Psoas muscle (tissue), 8 donors: Measurements from ENCODE around the gene LRIT1. TPM values are rescaled to one million over a fixed set of nuclear protein-coding genes. Genes with fewer than 3 reads are reported as not detected.

ENCODE experiments used
- ATAC-seq, 4 donors: fragments of 200-7000 bp; cut with Tn5 transposase; one replicate each; pipeline ENCODE4 v1.9.1; 2020; ENCODE audit warnings: moderate library complexity in 3 of 4, mild to moderate bottlenecking in 2 of 4
- DNase-seq, 2 donors: peaks; one replicate each; pipeline ENCODE4 v3.0.0-alpha.2; 2020
- H3K27ac ChIP-seq: fragments of 200-600 bp; one replicate; pipeline ENCODE4 v1.8.0; 2022
- H3K27me3 ChIP-seq, 3 donors: fragments of 200-600 bp in 1 of 3; one replicate each; pipeline versions ENCODE4 v1.6.1 to v1.8.0; 2013 to 2022; ENCODE audit warnings: low read length in 2 of 3, mild to moderate bottlenecking in 2 of 3, moderate library complexity in 1 of 3; ENCODE audit not compliant: insufficient read depth in 3 of 3
- H3K36me3 ChIP-seq, 2 donors: fragments of 200-600 bp in 1 of 2; one replicate each; pipeline versions ENCODE4 v1.6.1 to v1.8.0; 2013 to 2022; ENCODE audit warnings: low read depth in 1 of 2, mild to moderate bottlenecking in 1 of 2, moderate library complexity in 1 of 2; ENCODE audit not compliant: insufficient read depth in 1 of 2
- H3K4me1 ChIP-seq: fragments of 200-600 bp; one replicate; pipeline ENCODE4 v1.8.0; 2022
- H3K4me3 ChIP-seq: fragments of 200-600 bp; one replicate; pipeline ENCODE4 v1.8.0; 2022; ENCODE audit warnings: mild to moderate bottlenecking
- H3K9me3 ChIP-seq: fragments of 200-600 bp; one replicate; pipeline ENCODE4 v1.8.0; 2022
- CTCF ChIP-seq: fragments of 200-600 bp; IDR thresholded peaks from one replicate; pipeline ENCODE4 v1.8.0; 2022; ENCODE audit warnings: antibody characterized with exemption
- WGBS, 3 donors: extraction: QIAGEN DNeasy Blood & Tissue Kit; methylation state at CpG; one replicate each; pipeline versions ENCODE4 v1.1.6 to v1.1.7; 2013; 5-methylcytosine and 5-hydroxymethylcytosine counted together
- intact Hi-C, 2 donors: fragments of 100-400 bp; cut with DNase I; formaldehyde crosslinking; loops; one replicate each; pipeline versions ENCODE4 v1.11.0 to v1.14.2; 2022
- polyA plus RNA-seq, 3 donors: library from polyadenylated mRNA; stranded (reverse); fragments of 200-250 nt; gene quantifications; one replicate each; pipeline ENCODE4 v1.2.3, GENCODE V29; 2013
- total RNA-seq, 4 donors: library from RNA; stranded (reverse); fragmentation: NEBNext Ultra II Directional in 2 of 4; extraction: Animal tissue kit (Norgen Biotek cat#: 25700) in 2 of 4; gene quantifications; one replicate each; pipeline versions ENCODE4 v1.2.1 to v1.2.4, GENCODE V29; 2021 to 2023
- donor health status: healthy with polysubstance abuse.
- donor health status: DM: no; HTN: no; CAD: no; lungs with moderate emphysema.
- donor health status: Bipolar disorder and iron deficiency.
- donor health status: healthy.
- donor health status: DM: yes; HTN: yes; CAD: no.
- donor health status: DM: no; HTN: no; CAD: no.
- donor health status: DM: no; HTN: no; CAD: no.
- donor health status: DM: yes; HTN: yes; CAD: no.

LRIT1 gene
- total and polyA plus RNA-seq, 7 donors, result not detected

- Histone ChIP-seq H3K9me3 (no peaks in the 10 kb centered on the region), H3K27me3 (peaks cover 0 to 2% (median 2%) of the 10 kb centered on the region in 3 donors), H3K27ac (no peak overlapping the region), H3K4me1 (no peaks in the 10 kb centered on the region), H3K4me3 (no peak overlapping the region), H3K36me3 (no peaks in the 10 kb centered on the region)
- whole genome bisulfite sequencing, 3 donors, result 61 to 72% (median 67%) methylated on average over 4 of the region's 4 CpGs
- TF ChIP-seq CTCF, result no peak
- ATAC-seq (no peak), DNase-seq (no peak)
- intact Hi-C loops, result no loop called here
Observed at GRCh38 chr10:84184517-84184916, 56.8 kb downstream of the LRIT1 start.

GRCh38 chr10:84181631-84182030 lies 59.7 kb downstream of the LRIT1 start:
- 71 to 93% (median 84%) methylated on average over 5 of the region's 5 CpGs for WGBS, 3 donors
- Histone ChIP-seq H3K4me3 (no peak overlapping the region), H3K36me3 (no peaks in the 10 kb centered on the region), H3K9me3 (no peaks in the 10 kb centered on the region), H3K27ac (no peak overlapping the region), H3K27me3 (peaks cover 0 to 5% (median 0%) of the 10 kb centered on the region in 3 donors), H3K4me1 (no peaks in the 10 kb centered on the region)
- ATAC-seq (no peak), DNase-seq (no peak)
- no peak for TF ChIP-seq CTCF
- intact Hi-C loops, result no loop called here

Other genes with a start within 250 kb of the LRIT1 start
- gene GHITM, start 102.0 kb downstream of the LRIT1 start, total RNA-seq, result 100 to 1,000 TPM; 230 to 353 (median 263) TPM
- gene GHITM, start 102.0 kb downstream of the LRIT1 start, polyA plus RNA-seq, result 100 to 1,000 TPM; 253 to 633 (median 436) TPM
- gene GPR15LG, start 67.7 kb downstream of the LRIT1 start, total RNA-seq, result not detected
- under 1 TPM in 2 of 3 donors, not detected in 1; 0.09 to 0.15 TPM for gene GPR15LG, start 67.7 kb downstream of the LRIT1 start, polyA plus RNA-seq
- gene CDHR1, start 47.0 kb downstream of the LRIT1 start, total RNA-seq, result under 1 TPM in 1 of 4 donors, not detected in 3; 0.37 TPM
- gene CDHR1, start 47.0 kb downstream of the LRIT1 start, polyA plus RNA-seq, result under 1 TPM in 1 of 3 donors, not detected in 2; 0.03 TPM
- gene LRIT2, start 16.0 kb downstream of the LRIT1 start, total RNA-seq, result not detected
- not detected for gene LRIT2, start 16.0 kb downstream of the LRIT1 start, polyA plus RNA-seq
- gene RGR, start 3.5 kb upstream of the LRIT1 start, total RNA-seq, result not detected
- under 1 TPM; 0.10 to 0.28 (median 0.25) TPM for gene RGR, start 3.5 kb upstream of the LRIT1 start, polyA plus RNA-seq
- gene CCSER2, start 87.0 kb upstream of the LRIT1 start, total RNA-seq, result 100 to 1,000 TPM in 3 of 4 donors, 10 to 100 TPM in 1; 65.7 to 122 (median 114) TPM
- gene CCSER2, start 87.0 kb upstream of the LRIT1 start, polyA plus RNA-seq, result 10 to 100 TPM; 12.5 to 56.4 (median 28.8) TPM